ENCODE data around the gene GNA14. TPM values are rescaled to one million over a fixed set of nuclear protein-coding genes. Genes with fewer than 3 reads are reported as not detected.

Gene GNA14
- total and polyA plus RNA-seq, 7 donors = 5.0 to 29.2 (median 7.8) TPM

DNA sequence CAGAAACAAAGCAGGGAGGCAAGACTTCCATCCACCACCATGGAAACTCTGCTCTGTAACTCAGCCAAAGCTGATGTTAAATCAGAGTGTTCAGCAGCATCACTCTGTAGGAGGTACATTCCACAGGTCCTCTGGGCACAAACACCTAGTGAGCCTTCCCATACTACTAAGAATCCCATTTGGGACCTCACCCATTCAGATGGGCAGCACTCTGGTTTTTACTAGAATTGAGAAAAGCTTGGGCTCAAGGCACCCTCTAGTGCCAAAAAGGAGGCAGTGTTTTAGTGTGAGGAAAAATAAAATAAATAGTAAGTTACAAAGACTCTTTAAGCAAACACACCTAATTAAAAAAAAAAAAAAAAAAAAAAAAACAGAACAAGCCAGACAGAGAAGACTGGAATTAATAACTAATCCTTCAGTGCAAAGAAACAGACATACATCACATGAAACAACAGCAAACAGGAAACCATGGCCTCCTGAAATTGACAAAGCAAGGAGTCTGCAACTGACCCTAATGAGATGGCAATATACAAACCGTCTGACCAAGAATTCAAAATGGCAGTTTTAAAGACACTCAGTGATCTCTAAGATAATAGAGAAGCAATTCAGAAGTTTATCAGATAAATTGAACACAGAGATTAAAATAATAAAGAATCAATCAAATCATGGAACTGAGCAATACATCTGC lies 159.5 kb downstream of the GNA14 start:
- no peaks in the 10 kb centered on the region for H3K36me3 ChIP-seq
- H3K27ac ChIP-seq = no peak overlapping the region
- H3K4me1 ChIP-seq = no peaks in the 10 kb centered on the region
- WGBS, 2 donors = 68 to 85% methylated on average over 1 of the region's 1 CpG
- H3K27me3 ChIP-seq = no peaks in the 10 kb centered on the region
- no peak overlapping the region for H3K4me3 ChIP-seq
- DNase-seq = no peak
- no peak for TF ChIP-seq EP300 (IDR thresholded peaks at IDR 0.05)
- TF ChIP-seq POLR2A (IDR thresholded peaks at IDR 0.05) = no peak
- TF ChIP-seq, protein P1, sequence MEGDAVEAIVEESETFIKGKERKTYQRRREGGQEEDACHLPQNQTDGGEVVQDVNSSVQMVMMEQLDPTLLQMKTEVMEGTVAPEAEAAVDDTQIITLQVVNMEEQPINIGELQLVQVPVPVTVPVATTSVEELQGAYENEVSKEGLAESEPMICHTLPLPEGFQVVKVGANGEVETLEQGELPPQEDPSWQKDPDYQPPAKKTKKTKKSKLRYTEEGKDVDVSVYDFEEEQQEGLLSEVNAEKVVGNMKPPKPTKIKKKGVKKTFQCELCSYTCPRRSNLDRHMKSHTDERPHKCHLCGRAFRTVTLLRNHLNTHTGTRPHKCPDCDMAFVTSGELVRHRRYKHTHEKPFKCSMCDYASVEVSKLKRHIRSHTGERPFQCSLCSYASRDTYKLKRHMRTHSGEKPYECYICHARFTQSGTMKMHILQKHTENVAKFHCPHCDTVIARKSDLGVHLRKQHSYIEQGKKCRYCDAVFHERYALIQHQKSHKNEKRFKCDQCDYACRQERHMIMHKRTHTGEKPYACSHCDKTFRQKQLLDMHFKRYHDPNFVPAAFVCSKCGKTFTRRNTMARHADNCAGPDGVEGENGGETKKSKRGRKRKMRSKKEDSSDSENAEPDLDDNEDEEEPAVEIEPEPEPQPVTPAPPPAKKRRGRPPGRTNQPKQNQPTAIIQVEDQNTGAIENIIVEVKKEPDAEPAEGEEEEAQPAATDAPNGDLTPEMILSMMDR (IDR thresholded peaks at IDR 0.05) = no peak
- no peak for TF ChIP-seq POLR2AphosphoS5 (IDR thresholded peaks at IDR 0.05)
- H3K9me3 ChIP-seq = peaks cover 0 to 4% (median 0%) of the 10 kb centered on the region in 4 donors
- intact Hi-C loops (cut with DNase I) = no loop called here

GRCh38 chr9:77486968-77487367 lies 161.2 kb downstream of the GNA14 start:
- no peak overlapping the region for H3K4me3 ChIP-seq
- H3K9me3 ChIP-seq = peaks cover 0 to 4% (median 0%) of the 10 kb centered on the region in 4 donors
- no peaks in the 10 kb centered on the region for H3K36me3 ChIP-seq
- WGBS, 2 donors = 41 to 71% methylated on average over 1 of the region's 1 CpG
- no peaks in the 10 kb centered on the region for H3K4me1 ChIP-seq
- H3K27ac ChIP-seq = no peak overlapping the region
- no peaks in the 10 kb centered on the region for H3K27me3 ChIP-seq
- TF ChIP-seq POLR2AphosphoS5 (IDR thresholded peaks at IDR 0.05) (no peak), POLR2A (IDR thresholded peaks at IDR 0.05) (no peak), EP300 (IDR thresholded peaks at IDR 0.05) (no peak)
- TF ChIP-seq, protein P1 (IDR thresholded peaks at IDR 0.05) = no peak
- intact Hi-C loops (cut with DNase I) = no loop called here
- DNase-seq = no peak

DNA sequence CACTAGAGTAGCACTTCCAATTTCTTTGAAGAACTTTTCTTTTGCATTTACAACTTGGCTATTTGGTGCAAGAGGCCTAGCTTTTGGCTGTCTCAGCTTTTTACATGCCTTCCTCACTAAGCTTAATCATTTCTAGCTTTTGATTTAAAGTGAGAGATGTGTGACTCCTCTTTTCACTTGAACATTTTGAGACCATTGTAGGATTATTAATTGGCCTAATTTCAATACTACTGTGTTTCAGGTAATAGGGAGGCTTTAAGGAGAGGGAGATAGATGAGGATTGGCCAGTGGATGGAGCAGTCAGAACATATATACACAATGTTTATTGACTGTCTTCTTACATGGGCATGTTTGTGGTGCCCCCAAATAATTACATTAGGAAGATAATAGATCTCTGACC lies 161.7 kb downstream of the GNA14 start:
- intact Hi-C loops (cut with DNase I) = no loop called here
- no peak for DNase-seq
- peaks cover 0 to 4% (median 0%) of the 10 kb centered on the region in 4 donors for H3K9me3 ChIP-seq

DNA sequence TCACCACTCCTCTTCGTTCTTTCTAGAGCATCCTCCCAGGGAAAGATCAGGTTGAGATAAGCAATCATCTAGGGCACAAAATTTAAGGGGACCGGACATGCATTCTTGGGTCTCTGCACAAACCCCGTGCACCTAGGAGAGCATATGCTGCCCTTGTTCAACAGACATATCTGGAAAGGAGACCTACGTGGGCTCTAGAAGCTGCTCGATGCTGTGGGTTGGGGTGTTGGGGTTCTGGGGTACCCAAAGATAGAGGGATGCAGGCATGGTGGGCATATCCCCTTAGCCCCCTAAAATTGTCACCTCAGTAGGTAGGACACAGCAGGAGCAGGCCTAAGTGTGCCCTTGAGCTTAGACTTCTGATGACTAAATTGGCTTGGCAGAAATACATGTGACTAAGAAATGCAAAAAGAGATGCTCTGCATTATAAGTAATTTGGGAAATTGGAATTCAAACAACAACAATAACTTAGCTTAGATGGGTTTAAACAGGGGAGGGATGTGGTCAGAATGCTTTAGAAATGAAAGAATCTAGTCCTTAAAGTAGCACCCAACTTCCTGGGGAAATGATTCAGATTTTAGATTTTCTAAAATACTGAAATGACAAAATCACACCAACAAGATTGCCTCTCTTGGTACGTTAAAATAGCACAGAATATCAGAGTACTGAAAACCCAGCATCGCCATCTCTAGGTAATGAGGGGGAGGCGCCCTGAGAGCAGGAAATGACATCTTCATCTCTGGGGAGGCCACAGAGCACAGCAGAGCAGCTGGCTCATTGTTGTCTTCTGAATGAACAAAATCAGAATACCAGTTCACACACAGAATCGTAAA lies 172.3 kb downstream of the GNA14 start:
- DNase-seq = no peak
- Histone ChIP-seq H3K4me1 (no peaks in the 10 kb centered on the region), H3K27me3 (no peaks in the 10 kb centered on the region), H3K36me3 (no peaks in the 10 kb centered on the region), H3K9me3 (no peaks in the 10 kb centered on the region), H3K4me3 (no peak overlapping the region), H3K27ac (no peak overlapping the region)
- 66 to 90% methylated on average over 9 of the region's 9 CpGs for WGBS, 2 donors
- intact Hi-C loops (cut with DNase I) = no loop called here
- no peak for TF ChIP-seq EP300 (IDR thresholded peaks at IDR 0.05)
- no peak for TF ChIP-seq POLR2AphosphoS5 (IDR thresholded peaks at IDR 0.05)
- TF ChIP-seq, protein P1 (IDR thresholded peaks at IDR 0.05) = no peak
- TF ChIP-seq POLR2A (IDR thresholded peaks at IDR 0.05) = no peak

More for the DNA sequence above, 161.7 kb downstream of the GNA14 start:
- no peak for TF ChIP-seq EP300 (IDR thresholded peaks at IDR 0.05)
- H3K36me3 ChIP-seq = no peaks in the 10 kb centered on the region
- no peaks in the 10 kb centered on the region for H3K4me1 ChIP-seq
- no peak overlapping the region for H3K27ac ChIP-seq
- no peaks in the 10 kb centered on the region for H3K27me3 ChIP-seq
- H3K4me3 ChIP-seq = no peak overlapping the region

DNA sequence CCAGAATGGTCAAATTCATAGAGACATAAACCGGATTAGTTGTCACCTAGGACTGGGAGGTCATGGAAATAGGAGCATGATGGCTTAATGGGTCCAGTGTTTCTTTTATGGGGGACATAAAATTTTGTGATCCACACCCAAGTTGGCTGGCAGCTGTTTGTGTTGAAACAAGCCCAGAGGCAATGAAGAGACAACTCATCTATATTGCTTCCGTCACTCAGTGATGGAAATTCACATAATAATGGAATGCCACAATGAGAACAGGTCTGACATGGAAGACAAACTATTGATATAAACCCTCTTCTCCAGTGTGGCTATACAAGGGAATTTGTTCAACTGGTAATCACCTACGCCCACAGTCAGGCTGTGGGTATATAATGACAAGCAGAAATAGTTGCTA lies 173.2 kb downstream of the GNA14 start:
- no peak for DNase-seq
- H3K36me3 ChIP-seq = no peaks in the 10 kb centered on the region
- H3K9me3 ChIP-seq = no peaks in the 10 kb centered on the region
- TF ChIP-seq EP300 (IDR thresholded peaks at IDR 0.05) (no peak), POLR2A (IDR thresholded peaks at IDR 0.05) (no peak), POLR2AphosphoS5 (IDR thresholded peaks at IDR 0.05) (no peak)
- no peaks in the 10 kb centered on the region for H3K4me1 ChIP-seq
- H3K27me3 ChIP-seq = no peaks in the 10 kb centered on the region
- no peak overlapping the region for H3K27ac ChIP-seq
- WGBS, 2 donors = 44 to 83% methylated on average over 3 of the region's 3 CpGs
- intact Hi-C loops (cut with DNase I) = no loop called here
- H3K4me3 ChIP-seq = no peak overlapping the region
